Measurements from ENCODE around the gene NRXN3.

Gene NRXN3

DNA sequence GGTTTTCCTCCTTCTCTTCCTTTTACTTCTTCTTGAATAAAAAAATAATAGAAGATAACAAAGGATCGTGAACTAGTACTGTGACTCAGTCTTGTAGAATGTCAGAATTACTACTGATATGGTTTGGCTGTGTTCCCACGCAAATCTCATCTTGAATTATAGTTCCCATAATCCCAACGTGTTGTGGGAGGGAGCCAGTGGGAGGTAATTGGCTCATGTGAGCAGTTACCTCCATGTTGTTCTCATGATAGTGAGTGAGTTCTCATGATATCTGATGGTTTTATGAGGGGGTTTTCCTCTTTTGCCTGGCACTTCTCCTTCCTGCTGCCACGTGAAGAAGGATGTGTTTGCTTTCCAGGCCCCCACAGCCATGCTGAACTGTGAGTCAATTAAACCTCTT lies 1491.6 kb downstream of the NRXN3 start:
- TF ChIP-seq, protein P1, sequence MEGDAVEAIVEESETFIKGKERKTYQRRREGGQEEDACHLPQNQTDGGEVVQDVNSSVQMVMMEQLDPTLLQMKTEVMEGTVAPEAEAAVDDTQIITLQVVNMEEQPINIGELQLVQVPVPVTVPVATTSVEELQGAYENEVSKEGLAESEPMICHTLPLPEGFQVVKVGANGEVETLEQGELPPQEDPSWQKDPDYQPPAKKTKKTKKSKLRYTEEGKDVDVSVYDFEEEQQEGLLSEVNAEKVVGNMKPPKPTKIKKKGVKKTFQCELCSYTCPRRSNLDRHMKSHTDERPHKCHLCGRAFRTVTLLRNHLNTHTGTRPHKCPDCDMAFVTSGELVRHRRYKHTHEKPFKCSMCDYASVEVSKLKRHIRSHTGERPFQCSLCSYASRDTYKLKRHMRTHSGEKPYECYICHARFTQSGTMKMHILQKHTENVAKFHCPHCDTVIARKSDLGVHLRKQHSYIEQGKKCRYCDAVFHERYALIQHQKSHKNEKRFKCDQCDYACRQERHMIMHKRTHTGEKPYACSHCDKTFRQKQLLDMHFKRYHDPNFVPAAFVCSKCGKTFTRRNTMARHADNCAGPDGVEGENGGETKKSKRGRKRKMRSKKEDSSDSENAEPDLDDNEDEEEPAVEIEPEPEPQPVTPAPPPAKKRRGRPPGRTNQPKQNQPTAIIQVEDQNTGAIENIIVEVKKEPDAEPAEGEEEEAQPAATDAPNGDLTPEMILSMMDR (conservative IDR thresholded peaks at IDR 0.05; ENCODE audit: low read length): no peak
- no peak overlapping the region for H3K4me3 ChIP-seq (ENCODE audit: low read length)
- DNase-seq (ENCODE audit: low read depth): no peak

DNA sequence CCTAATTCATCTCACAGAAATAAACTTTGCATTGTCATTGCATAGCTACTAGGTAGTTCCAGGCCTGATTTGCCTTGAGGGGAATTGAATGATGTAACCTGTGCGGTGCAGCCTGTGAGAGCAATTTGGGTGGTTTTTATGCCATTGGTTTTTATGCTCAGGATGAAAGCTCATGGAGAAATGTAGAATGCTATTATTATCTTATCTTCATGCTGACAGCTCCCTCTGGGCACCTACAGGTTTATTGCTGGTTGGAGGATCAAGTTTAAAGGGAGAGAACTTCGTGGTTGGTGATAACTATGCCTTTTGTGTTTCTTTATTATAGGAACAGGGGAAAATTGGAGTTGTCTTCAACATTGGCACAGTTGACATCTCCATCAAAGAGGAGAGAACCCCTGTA lies 1493.3 kb downstream of the NRXN3 start:
- no peak for DNase-seq (ENCODE audit: low read depth)
- TF ChIP-seq, protein P1 (conservative IDR thresholded peaks at IDR 0.05; ENCODE audit: low read length): no peak
- H3K4me3 ChIP-seq (ENCODE audit: low read length): no peak overlapping the region

DNA sequence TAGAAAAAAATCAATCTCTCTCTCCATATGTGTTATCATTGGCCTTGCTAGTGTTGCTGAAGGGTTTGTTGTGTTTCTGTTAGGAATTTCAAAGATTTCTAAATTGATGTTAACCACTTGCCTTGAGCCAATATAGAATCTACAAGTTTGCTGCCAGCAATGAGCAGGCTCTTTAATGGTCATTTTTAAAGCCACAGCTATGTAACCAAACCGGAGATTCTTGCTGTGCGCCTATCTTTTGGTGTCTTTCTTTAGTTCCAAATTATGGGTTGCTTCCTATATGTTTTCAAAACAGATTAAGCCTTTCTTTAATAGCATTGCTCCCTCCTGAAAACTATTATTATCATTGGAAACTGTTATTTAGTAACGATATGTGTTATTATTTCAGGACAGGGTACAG lies 1495.4 kb downstream of the NRXN3 start:
- no peak for DNase-seq (ENCODE audit: low read depth)
- H3K4me3 ChIP-seq (ENCODE audit: low read length): no peak overlapping the region
- TF ChIP-seq, protein P1 (conservative IDR thresholded peaks at IDR 0.05; ENCODE audit: low read length): no peak

DNA sequence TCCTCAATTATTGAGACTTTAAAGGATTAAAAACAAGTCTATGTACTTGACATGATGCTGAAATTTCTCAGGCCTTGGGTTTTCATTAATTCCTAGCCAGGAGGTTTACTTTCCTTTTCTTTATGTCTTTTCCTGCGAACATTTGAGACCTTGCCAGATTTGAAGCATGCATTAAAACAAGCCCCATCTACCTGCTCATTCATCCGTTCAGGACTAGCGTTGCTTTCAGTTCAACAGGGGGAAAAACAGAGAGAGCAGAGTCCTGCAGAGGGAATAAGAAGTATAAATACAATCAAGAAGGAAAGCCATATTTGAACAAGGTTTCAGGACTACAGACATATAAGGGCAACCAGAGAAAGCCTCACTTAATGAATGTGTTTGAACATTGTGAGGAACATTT lies 1498.8 kb downstream of the NRXN3 start:
- DNase-seq (ENCODE audit: low read depth): no peak
- H3K4me3 ChIP-seq (ENCODE audit: low read length): no peak overlapping the region
- TF ChIP-seq, protein P1 (conservative IDR thresholded peaks at IDR 0.05; ENCODE audit: low read length): no peak

DNA sequence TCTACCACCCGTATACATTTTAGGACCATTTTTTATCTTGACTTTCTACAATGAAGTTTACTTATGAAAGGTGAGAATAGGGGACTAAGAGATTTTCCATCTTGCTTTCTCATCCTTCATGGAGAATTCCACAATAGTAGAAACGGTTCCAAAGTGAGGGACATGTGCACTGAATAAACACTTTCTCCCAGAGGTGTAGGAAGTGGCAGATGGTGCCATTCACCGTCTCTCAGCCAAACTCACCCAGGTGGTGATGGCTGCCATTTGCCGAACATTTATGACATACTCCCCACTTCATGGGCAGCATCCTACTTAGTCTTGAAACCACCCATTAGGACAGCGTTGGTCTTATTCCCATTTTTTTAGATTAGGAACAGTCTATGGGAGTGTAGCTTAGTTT lies 1500.6 kb downstream of the NRXN3 start:
- H3K4me3 ChIP-seq (ENCODE audit: low read length): no peak overlapping the region
- DNase-seq (ENCODE audit: low read depth): no peak
- TF ChIP-seq, protein P1 (conservative IDR thresholded peaks at IDR 0.05; ENCODE audit: low read length): no peak

DNA sequence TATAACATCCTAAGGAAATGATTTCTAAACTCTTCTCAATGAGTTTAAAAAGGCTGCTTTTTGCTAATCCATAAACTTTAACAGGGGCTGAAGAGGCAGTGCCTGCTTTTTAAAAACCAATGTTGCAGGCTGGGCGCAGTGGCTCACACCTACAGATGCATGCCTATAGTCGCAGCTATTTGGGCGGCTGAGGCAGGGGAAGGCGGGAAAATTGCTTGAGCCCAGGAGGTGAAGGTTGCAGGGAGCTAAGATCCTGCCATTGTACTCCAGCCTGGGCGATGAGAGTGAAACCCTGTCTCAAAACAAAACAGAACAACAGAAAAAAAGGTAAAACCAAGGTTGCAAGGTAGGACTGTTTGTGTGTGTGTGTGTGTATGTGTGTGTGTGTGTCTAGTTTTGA lies 1509.9 kb downstream of the NRXN3 start:
- no peak overlapping the region for H3K4me3 ChIP-seq (ENCODE audit: low read length)
- TF ChIP-seq, protein P1 (conservative IDR thresholded peaks at IDR 0.05; ENCODE audit: low read length): no peak
- DNase-seq (ENCODE audit: low read depth): no peak

DNA sequence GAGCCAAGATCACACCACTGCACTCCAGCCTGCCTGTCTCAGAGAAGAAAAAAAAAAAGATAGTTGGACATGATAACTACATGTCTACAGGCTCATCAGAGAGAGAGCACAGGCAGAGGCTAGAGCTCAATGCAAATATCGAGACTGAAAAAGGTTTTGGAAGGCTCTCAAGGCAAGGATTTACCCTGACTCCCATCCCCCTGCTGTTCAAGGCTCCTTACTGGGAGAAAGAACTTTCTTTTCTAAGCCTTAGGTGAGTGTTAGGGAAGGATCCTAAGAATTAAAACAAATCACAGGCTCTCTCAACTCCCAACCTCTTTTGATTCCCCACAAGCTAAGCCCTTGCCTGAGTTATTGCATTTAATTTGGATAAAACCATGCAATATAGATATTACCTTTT lies 1516.0 kb downstream of the NRXN3 start:
- no peak for DNase-seq (ENCODE audit: low read depth)
- no peak overlapping the region for H3K4me3 ChIP-seq (ENCODE audit: low read length)
- TF ChIP-seq, protein P1 (conservative IDR thresholded peaks at IDR 0.05; ENCODE audit: low read length): no peak
